Measurements from ENCODE around the gene CHPF.

DNA sequence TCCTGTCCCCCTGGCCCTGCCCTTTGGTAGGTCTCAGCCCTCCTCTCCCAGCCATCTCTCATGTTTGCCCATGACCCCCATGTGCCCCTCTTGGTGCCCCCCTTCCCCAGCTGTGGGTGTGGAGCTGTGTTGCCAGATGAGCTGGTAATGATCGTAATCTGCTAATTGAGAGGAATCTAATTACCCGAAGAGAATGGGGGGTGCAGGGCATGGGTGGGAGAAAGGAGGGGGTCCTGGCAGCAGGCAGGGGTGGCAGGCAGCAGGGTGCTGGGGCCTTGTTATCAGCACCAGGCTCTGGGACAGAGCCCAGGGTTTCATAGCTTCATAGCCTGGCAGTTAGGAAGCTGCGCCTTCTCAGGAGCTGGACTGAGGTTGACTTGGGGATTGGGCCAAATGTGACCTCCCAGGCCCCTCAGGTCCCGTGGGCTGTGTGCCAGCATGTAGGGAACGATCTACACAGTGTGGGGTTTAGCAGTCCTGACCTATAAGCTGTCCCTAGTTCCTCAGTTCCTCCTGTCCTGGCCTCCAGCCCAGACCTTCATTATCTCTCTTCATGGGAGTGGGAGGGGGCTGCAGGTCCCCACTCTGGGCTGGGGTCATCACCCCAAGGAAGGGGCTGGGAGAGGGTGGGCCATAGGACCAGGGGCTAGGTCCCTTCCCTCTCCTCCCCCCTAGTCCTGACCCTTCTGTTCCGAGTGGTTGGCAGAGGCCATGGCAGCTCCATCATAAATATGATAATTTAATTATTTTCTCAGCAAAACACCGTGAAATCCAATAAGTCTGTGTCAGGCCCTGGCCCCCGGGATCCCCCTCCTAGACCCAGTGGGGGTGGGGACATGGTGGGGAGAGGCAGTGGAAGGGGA, 35.8 kb downstream of the CHPF start:
- TF ChIP-seq, protein P1, sequence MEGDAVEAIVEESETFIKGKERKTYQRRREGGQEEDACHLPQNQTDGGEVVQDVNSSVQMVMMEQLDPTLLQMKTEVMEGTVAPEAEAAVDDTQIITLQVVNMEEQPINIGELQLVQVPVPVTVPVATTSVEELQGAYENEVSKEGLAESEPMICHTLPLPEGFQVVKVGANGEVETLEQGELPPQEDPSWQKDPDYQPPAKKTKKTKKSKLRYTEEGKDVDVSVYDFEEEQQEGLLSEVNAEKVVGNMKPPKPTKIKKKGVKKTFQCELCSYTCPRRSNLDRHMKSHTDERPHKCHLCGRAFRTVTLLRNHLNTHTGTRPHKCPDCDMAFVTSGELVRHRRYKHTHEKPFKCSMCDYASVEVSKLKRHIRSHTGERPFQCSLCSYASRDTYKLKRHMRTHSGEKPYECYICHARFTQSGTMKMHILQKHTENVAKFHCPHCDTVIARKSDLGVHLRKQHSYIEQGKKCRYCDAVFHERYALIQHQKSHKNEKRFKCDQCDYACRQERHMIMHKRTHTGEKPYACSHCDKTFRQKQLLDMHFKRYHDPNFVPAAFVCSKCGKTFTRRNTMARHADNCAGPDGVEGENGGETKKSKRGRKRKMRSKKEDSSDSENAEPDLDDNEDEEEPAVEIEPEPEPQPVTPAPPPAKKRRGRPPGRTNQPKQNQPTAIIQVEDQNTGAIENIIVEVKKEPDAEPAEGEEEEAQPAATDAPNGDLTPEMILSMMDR (IDR thresholded peaks at IDR 0.05; ENCODE audit: extremely low read depth in 1 of 2, insufficient read depth in 1 of 2, low read depth in 1 of 2, low read length in 2 of 2) = no peak
- TF ChIP-seq POLR2A (IDR thresholded peaks at IDR 0.05; ENCODE audit: low read depth, low read length) (no peak), EZH2 (IDR thresholded peaks at IDR 0.05; ENCODE audit: borderline replicate concordance, low read depth, low read length, severe bottlenecking) (no peak), POLR2AphosphoS5 (IDR thresholded peaks at IDR 0.05; ENCODE audit: insufficient read depth, low read depth, low read length) (no peak), JUN (IDR thresholded peaks at IDR 0.05; ENCODE audit: borderline replicate concordance, insufficient read depth, insufficient read length, low read depth) (no peak), FOS (IDR thresholded peaks at IDR 0.05; ENCODE audit: borderline replicate concordance, insufficient read depth, low read length) (no peak), MYC (IDR thresholded peaks at IDR 0.05; ENCODE audit: low read depth, low read length) (no peak), GATA2 (IDR thresholded peaks at IDR 0.05; ENCODE audit: insufficient read depth, insufficient read length, low read depth, low read length) (no peak)
- TF ChIP-seq, protein P2, sequence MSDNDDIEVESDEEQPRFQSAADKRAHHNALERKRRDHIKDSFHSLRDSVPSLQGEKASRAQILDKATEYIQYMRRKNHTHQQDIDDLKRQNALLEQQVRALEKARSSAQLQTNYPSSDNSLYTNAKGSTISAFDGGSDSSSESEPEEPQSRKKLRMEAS (IDR thresholded peaks at IDR 0.05; ENCODE audit: insufficient read depth, insufficient read length) = no peak
